NCI-H446 treated with DMSO at 0.1 percent for 48 hours (cell line): Measurements from ENCODE around the gene DEFB116.
"Not testable (repeated sequence)": the region's sequence is repeated elsewhere in the genome, so short reads cannot be mapped to it uniquely, and the experiment has no call there.

Experiments
- DNase-seq: peaks from one replicate; lab custom pipeline; 2025; lab: John Stamatoyannopoulos, UW

The DEFB116 gene

DNA sequence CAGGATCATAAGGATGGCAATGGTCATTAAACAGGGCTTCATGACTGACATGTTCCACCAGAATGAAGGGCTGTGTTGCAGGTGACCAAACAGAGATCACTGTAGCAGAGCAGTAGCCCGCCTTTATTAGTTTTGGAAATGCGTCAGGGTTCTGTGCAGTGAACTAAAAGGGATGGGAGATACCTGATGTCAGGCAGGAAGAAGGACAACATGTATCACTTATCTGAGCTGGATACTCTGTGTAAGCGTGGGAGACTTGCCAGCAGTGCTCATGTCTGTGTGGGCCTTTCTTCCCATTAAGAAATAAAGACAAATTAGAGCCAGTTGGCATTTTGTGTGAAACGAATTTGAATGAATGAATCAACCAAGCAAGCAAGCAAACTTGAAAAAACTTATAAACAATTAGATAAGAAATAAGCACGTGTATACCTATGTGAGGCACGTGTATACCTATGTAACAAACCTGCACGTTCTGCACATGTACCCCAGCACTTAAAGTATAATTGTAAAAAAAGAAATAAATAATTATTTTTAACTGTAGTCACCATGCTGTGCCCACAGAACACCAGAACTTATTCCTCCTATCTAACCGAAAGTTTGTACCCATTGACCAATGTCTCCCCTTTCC is at the start of gene DEFB116:
Gene DEFB116 (minus strand): TSS at position 51 of the 628 bp plus-strand sequence. CDS start 0 bp downstream, at position 51.
- no peak for DNase-seq

GRCh38 chr20:31355981-31356380 is 47.6 kb upstream of the DEFB116 start:
- DNase-seq, result no peak

- DNase-seq, result no peak
These were observed 33.1 kb upstream of the DEFB116 start for GRCh38 chr20:31341470-31341869.

GRCh38 chr20:31330893-31331292 is 22.5 kb upstream of the DEFB116 start:
- no peak for DNase-seq

- no peak for DNase-seq
These were observed 14.1 kb upstream of the DEFB116 start for GRCh38 chr20:31322504-31322903.

DNA sequence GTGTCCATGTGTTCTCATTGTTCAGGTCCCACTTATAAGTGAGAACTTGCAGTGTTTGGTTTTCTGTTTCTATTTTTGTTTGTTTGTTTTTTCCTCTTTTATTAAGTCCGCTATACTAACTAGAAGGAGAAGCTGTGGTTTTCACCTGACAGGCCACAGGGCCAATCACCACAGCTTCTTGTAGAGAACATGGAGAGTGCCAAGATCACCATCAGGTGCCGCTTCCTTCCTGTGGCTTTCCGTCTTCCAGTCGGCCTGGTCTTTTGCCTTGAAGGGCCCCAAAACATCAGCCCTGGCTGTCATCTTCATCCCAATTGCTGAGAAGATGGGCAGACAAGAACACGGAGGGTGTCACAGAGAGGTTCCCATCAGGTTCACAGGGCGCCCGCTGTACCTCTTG is 23.4 kb downstream of the DEFB116 start:
- not testable (repeated sequence) for DNase-seq

DNA sequence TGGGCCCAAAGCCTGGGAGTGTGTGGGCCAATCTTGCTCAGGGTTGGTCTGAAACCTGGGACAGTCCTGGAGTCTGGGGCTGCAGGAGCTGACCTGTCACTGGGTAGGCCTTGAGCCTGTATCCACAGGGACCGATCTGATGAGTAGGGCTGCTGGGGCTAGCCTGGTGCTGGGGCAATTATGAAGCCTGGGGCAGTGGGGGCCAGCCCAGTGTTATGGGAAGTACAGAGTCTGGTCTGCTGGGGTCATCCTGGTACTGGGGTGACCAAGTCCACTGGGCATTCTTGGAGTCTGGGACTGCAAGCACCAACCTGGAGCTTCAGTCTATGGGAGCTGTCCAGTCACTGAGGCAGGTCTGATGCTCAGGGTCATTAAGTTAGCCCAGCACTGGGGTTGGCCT is 30.2 kb downstream of the DEFB116 start:
- DNase-seq, result no peak

GRCh38 chr20:31274441-31274840 is 33.9 kb downstream of the DEFB116 start:
- no peak for DNase-seq

GRCh38 chr20:31260326-31260932 is 48.0 kb downstream of the DEFB116 start:
- no peak for DNase-seq

- no peak for DNase-seq
These were observed 51.0 kb downstream of the DEFB116 start, which contains the start of gene DEFB115 for GRCh38 chr20:31257364-31257763. Gene DEFB115, plus strand, starts transcription at chr20:31257664. Its CDS starts 0 bp downstream, at chr20:31257664.

GRCh38 chr20:31256959-31257358 is 51.4 kb downstream of the DEFB116 start:
- no peak for DNase-seq
